OCI-M2 (cell line): ENCODE results near the gene BEGAIN.

Experiments used
- DNase-seq: peaks from one replicate; lab custom pipeline; 2025; ENCODE audit not compliant: unreplicated experiment; lab: John Stamatoyannopoulos, UW

Gene BEGAIN

GRCh38 chr14:100602621-100603230, 15.5 kb upstream of the BEGAIN start:
- DNase-seq: no peak

- DNase-seq: no peak
These were observed 14.7 kb upstream of the BEGAIN start for GRCh38 chr14:100601914-100602313.

GRCh38 chr14:100601064-100601463, 13.8 kb upstream of the BEGAIN start:
- DNase-seq: no peak

GRCh38 chr14:100599981-100600380, 12.8 kb upstream of the BEGAIN start:
- DNase-seq: no peak

- no peak for DNase-seq
These were observed 7.4 kb upstream of the BEGAIN start for GRCh38 chr14:100594625-100594951.

- DNase-seq: no peak
These were observed 6.8 kb upstream of the BEGAIN start for GRCh38 chr14:100593751-100594624.

GRCh38 chr14:100592972-100593371, 5.8 kb upstream of the BEGAIN start:
- no peak for DNase-seq

DNA sequence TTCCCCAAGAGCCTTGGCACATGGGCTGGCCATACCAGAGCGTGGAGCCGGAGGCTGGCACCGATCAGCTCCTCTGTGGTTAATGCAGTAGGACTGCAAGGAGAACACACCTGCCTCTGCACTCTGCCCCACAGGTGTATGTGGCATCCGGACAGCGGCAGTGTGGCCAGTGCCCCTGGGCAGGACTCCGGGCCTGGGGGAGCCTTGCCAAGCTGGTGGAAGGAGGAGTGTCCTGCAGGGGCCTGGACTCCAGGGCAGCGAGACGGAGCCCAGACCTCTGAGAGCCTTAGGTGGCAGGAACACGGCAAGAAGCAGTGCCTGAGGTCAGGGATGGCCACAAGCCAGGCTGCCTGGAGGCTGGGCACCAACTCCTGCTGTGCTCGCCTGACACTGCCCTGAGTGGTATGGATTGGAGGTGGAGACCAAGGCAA, 5.3 kb upstream of the BEGAIN start:
- DNase-seq: no peak

DNA sequence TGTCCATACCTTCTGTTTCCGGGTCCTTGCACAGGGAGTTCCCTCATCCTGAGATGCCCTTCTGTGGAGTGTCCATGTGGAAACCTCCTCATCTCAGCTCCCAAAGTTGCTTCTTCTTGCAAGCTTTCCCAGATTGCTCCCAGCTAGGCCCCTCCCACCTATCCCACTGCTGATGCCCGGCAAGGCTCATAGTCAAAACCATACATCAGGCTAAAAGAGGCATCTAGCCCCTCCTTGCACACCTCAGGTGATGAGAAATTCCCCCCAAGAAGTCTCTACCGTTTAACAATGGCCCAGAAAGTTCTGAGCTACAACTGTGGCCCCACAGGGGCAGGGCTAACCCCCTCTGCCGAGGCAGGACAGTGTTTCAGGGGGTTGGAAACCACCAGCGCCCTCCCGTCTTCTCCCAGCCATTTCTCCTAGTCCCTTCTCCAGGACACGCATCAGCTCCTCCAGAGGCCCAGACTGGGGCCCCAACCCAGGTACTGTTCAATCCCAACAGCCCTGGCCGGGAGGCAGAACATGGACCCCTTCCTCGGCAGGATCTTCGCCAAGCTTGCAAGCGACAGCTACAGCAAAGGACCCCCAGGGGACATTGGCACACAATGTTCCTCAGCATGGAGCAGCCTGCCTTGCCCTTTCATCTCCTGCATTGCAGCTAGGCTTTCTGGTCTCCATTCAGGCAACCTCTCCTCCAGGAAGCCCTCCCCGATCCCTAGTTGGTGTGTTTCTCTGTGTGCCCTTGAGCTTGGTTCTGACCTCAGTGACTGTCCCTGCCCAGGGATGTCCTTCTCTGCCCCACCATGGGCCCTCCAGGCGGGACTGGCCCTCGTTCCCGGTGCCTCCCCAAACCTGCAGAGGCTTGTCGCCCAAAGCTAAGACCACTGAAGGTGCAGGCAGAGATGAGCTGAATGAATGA, 4.5 kb upstream of the BEGAIN start:
- DNase-seq: no peak

- DNase-seq: no peak
These were observed 3.7 kb upstream of the BEGAIN start for GRCh38 chr14:100590726-100591452.

DNA sequence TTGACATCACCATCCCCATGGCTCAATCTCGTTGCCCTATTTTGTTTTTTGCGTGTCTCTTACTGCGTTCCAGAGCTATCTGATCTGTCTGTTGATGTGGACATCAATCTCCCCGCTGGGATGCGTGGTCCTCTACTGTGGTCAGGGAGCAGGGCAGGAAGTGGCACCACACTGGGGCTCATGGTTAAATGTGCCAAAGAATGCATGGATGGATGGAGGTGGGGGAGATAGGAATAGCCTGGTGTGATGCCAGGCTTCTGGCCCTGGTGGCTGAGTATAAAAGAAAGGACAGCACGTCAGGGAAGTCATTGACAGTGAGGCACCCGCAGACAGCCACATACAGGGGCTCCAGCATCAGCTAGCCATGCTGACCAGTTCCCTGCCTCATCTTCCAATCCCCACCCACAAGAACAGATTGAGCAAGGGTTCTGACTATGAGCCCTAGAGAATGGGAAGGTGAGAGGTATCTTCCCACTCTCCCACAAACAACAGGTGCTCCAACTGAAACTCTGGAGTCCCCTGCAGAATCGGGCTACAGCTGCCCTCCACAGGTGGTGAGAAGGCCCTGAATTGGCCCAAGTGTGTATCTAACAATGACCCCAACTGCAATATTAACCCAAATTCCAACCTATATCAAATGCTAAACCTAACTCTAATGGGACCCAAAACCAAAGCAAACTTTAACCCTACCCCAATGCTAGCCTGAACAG, 2.7 kb upstream of the BEGAIN start:
- no peak for DNase-seq

DNA sequence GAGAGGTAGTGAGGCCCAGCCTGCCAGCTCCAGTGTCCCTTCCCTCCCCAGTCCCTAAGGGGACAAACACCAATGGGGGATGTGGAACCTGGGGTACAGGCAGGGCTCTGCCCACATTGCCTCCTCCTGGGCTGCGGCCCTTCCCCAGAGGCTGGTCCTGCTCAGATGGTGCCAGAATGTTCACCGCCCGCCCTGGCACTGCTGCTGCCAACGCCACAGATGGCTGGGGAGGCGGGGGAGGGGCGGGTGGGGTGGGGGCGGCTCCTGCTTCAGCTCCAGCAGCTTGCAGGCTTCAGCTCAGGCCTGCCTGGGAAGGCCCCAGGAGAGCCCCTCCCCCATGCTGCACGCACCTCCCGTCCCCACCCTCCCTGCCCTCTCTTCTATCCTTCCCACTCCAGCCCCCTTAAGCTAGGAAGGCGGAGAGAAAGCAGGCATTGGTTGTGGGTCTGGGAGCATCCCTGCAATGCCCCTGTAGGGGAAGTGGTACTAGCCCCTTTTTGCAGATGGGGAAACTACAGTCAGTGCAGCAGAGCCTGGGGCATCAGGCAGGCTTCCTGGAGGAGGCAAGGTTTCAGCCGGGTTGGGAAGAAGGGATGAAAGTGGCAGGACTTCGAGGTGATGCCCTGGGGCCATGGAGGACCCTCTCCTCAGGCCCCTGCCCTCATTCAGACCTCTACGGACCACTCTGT, 2.0 kb upstream of the BEGAIN start:
- DNase-seq: no peak

- no peak for DNase-seq
These were observed 1.5 kb upstream of the BEGAIN start for GRCh38 chr14:100588671-100589070.

GRCh38 chr14:100587763-100588411, 670 bp upstream of the BEGAIN start:
- DNase-seq: no peak

DNA sequence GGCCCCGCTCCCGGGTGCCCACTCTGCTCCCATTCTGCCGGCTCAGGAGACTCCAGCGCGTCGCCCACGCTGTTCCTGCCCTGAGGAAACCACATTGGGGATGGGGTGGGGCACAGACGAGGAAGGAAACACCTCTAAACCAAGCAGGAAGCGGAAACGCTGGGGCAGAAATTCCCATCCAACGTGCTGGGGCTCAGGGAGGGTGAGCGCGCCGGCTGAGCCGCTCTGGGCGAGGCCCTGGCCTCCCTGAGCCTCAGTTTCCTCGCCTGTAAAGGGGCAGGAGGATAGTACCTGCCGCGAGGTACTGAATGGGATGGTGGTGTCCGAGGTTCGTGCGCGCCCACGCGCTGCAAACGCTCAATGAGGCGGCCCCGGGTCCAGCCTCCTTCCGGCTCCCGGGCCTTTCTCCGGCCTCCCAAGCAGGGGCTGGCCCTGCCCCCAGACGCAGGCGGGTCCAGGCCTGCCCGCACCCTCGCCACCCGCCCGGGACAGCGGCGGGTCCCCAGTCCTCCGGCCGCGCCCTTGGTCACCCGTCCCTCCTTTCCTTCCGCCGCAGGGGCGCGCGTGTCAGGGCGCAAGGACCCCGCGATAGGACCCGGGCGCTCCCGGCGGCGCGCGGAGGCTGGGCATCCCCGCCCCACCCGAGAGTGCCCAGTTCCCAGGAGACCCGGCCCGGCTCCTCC, 673 bp downstream of the BEGAIN start:
- no peak for DNase-seq

- DNase-seq: no peak
These were observed 1.1 kb downstream of the BEGAIN start for GRCh38 chr14:100586153-100586402.

GRCh38 chr14:100585448-100586152, 1.6 kb downstream of the BEGAIN start:
- DNase-seq: no peak
